ENCODE data around the gene DAD1. TPM values are rescaled to one million over a fixed set of nuclear protein-coding genes. Genes with fewer than 3 reads are reported as not detected.

The DAD1 gene
- total and polyA plus RNA-seq, 8 donors, result 192 to 251 (median 201) TPM

- Histone ChIP-seq H3K36me3 (no peaks in the 10 kb centered on the region), H3K4me1 (no peaks in the 10 kb centered on the region), H3K4me3 (no peak overlapping the region), H3K27me3 (no peaks in the 10 kb centered on the region), H3K9me3 (peaks cover 0 to 1% of the 10 kb centered on the region in 2 donors), H3K27ac (no peak overlapping the region)
- no peak for DNase-seq
- no peak for TF ChIP-seq CTCF (IDR thresholded peaks at IDR 0.05)
- ATAC-seq, result no peak
- intact Hi-C loops (cut with DNase I), result no loop called here
Observed at GRCh38 chr14:22630066-22630465, 41.0 kb upstream of the DAD1 start.

GRCh38 chr14:22629361-22629760, 40.3 kb upstream of the DAD1 start:
- H3K4me3 ChIP-seq, result no peak overlapping the region
- TF ChIP-seq CTCF (IDR thresholded peaks at IDR 0.05), result no peak
- no peaks in the 10 kb centered on the region for H3K36me3 ChIP-seq
- DNase-seq, result no peak
- H3K27me3 ChIP-seq, result no peaks in the 10 kb centered on the region
- no peak for ATAC-seq
- H3K4me1 ChIP-seq, result no peaks in the 10 kb centered on the region
- no peak overlapping the region for H3K27ac ChIP-seq
- intact Hi-C loops (cut with DNase I), result no loop called here
- H3K9me3 ChIP-seq, result peaks cover 0 to 1% of the 10 kb centered on the region in 2 donors

GRCh38 chr14:22627506-22628263, 38.7 kb upstream of the DAD1 start:
- H3K9me3 ChIP-seq, result peaks cover 0 to 1% of the 10 kb centered on the region in 2 donors
- intact Hi-C loops (cut with DNase I), result no loop called here
- no peak overlapping the region for H3K4me3 ChIP-seq
- no peaks in the 10 kb centered on the region for H3K27me3 ChIP-seq
- H3K4me1 ChIP-seq, result no peaks in the 10 kb centered on the region
- no peak overlapping the region for H3K27ac ChIP-seq
- ATAC-seq (no peak), DNase-seq (no peak)
- TF ChIP-seq CTCF (IDR thresholded peaks at IDR 0.05), result no peak
- no peaks in the 10 kb centered on the region for H3K36me3 ChIP-seq

GRCh38 chr14:22626590-22626989, 37.6 kb upstream of the DAD1 start:
- H3K27me3 ChIP-seq, result no peaks in the 10 kb centered on the region
- no peaks in the 10 kb centered on the region for H3K4me1 ChIP-seq
- no peak for TF ChIP-seq CTCF (IDR thresholded peaks at IDR 0.05)
- H3K36me3 ChIP-seq, result no peaks in the 10 kb centered on the region
- peaks cover 0 to 1% of the 10 kb centered on the region in 2 donors for H3K9me3 ChIP-seq
- DNase-seq (no peak), ATAC-seq (no peak)
- intact Hi-C loops (cut with DNase I), result no loop called here
- no peak overlapping the region for H3K4me3 ChIP-seq
- no peak overlapping the region for H3K27ac ChIP-seq

GRCh38 chr14:22623047-22623446, 34.0 kb upstream of the DAD1 start:
- H3K4me1 ChIP-seq, result no peaks in the 10 kb centered on the region
- no peak overlapping the region for H3K27ac ChIP-seq
- H3K9me3 ChIP-seq, result no peaks in the 10 kb centered on the region
- no peaks in the 10 kb centered on the region for H3K27me3 ChIP-seq
- no peaks in the 10 kb centered on the region for H3K36me3 ChIP-seq
- DNase-seq (no peak), ATAC-seq (no peak)
- H3K4me3 ChIP-seq, result no peak overlapping the region
- intact Hi-C loops (cut with DNase I), result no loop called here
- no peak for TF ChIP-seq CTCF (IDR thresholded peaks at IDR 0.05)
